Measurements from ENCODE around the gene ENOPH1. TPM values are rescaled to one million over a fixed set of nuclear protein-coding genes. Genes with fewer than 3 reads are reported as not detected.

The ENOPH1 gene
- total and polyA plus RNA-seq, 9 of the 15 experiments (the other 6 are each of a cell fraction or from before 2014, with no cell fraction given): 29.8 to 71.4 (median 48.9) TPM

DNA sequence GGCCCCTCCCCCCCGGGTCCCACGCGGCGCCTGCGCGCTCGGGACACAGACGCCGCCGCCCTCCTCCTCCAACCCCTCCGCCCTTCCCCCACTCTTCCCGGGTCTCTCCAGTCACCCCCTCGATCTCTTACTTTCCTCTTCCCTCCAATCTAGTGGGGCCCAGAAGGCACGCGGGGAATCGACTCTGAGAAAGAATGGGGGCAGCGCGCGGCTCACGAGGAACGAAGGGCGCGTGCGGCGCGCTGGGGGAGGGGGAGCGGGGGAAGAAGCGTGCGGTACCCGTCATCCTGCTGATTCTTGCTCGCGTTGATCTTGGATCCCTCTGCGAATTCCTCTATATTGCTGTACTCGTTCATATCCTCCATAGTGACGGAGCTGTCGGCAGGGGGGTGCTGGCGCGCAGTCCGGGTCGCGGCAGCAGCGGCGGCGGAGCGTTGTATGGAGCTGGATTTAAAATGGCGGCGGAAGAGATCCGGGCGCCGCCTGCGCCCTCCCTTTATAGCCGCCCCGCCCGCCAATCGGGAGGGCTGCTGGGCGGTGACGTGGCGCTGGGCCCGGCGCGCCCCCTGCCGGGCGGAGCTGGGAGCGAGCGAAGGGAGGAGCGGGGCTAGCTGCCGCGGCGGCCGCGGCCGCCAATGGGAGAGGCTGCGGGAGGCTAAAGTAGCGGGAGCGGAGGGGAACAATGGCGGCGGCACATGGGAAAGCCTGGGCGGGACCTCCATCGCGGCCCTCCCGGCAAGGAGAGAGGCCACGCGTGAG lies 1.2 kb upstream of the ENOPH1 start (continued):
- TF ChIP-seq, protein P1, sequence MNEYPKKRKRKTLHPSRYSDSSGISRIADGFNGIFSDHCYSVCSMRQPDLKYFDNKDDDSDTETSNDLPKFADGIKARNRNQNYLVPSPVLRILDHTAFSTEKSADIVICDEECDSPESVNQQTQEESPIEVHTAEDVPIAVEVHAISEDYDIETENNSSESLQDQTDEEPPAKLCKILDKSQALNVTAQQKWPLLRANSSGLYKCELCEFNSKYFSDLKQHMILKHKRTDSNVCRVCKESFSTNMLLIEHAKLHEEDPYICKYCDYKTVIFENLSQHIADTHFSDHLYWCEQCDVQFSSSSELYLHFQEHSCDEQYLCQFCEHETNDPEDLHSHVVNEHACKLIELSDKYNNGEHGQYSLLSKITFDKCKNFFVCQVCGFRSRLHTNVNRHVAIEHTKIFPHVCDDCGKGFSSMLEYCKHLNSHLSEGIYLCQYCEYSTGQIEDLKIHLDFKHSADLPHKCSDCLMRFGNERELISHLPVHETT (CRISPR knock-in tag; conservative IDR thresholded peaks at IDR 0.05 in 1 of 2, IDR thresholded peaks at IDR 0.05 in 1 of 2): peak in 1 of 2 experiments; percentile 33; a peak in 1 of 4 replicates
- TF ChIP-seq ZNF124 (CRISPR knock-in tag; IDR thresholded peaks at IDR 0.05): no peak
- TF ChIP-seq GTF2F1 (IDR thresholded peaks at IDR 0.05; ENCODE audit: low read depth, low read length): peak; percentile 92
- TF ChIP-seq ZFP30 (CRISPR knock-in tag; IDR thresholded peaks at IDR 0.05; ENCODE audit: borderline replicate concordance): no peak
- TF ChIP-seq, protein P2, sequence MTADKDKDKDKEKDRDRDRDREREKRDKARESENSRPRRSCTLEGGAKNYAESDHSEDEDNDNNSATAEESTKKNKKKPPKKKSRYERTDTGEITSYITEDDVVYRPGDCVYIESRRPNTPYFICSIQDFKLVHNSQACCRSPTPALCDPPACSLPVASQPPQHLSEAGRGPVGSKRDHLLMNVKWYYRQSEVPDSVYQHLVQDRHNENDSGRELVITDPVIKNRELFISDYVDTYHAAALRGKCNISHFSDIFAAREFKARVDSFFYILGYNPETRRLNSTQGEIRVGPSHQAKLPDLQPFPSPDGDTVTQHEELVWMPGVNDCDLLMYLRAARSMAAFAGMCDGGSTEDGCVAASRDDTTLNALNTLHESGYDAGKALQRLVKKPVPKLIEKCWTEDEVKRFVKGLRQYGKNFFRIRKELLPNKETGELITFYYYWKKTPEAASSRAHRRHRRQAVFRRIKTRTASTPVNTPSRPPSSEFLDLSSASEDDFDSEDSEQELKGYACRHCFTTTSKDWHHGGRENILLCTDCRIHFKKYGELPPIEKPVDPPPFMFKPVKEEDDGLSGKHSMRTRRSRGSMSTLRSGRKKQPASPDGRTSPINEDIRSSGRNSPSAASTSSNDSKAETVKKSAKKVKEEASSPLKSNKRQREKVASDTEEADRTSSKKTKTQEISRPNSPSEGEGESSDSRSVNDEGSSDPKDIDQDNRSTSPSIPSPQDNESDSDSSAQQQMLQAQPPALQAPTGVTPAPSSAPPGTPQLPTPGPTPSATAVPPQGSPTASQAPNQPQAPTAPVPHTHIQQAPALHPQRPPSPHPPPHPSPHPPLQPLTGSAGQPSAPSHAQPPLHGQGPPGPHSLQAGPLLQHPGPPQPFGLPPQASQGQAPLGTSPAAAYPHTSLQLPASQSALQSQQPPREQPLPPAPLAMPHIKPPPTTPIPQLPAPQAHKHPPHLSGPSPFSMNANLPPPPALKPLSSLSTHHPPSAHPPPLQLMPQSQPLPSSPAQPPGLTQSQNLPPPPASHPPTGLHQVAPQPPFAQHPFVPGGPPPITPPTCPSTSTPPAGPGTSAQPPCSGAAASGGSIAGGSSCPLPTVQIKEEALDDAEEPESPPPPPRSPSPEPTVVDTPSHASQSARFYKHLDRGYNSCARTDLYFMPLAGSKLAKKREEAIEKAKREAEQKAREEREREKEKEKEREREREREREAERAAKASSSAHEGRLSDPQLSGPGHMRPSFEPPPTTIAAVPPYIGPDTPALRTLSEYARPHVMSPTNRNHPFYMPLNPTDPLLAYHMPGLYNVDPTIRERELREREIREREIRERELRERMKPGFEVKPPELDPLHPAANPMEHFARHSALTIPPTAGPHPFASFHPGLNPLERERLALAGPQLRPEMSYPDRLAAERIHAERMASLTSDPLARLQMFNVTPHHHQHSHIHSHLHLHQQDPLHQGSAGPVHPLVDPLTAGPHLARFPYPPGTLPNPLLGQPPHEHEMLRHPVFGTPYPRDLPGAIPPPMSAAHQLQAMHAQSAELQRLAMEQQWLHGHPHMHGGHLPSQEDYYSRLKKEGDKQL (CRISPR knock-in tag; IDR thresholded peaks at IDR 0.05; ENCODE audit: borderline replicate concordance): peak; percentile 40; the same call in 1 of the 2 replicates
- TF ChIP-seq, protein P3, sequence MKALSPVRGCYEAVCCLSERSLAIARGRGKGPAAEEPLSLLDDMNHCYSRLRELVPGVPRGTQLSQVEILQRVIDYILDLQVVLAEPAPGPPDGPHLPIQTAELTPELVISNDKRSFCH (CRISPR knock-in tag; IDR thresholded peaks at IDR 0.05): no peak
- TF ChIP-seq, protein P3 (tag; IDR thresholded peaks at IDR 0.05): no peak
- TF ChIP-seq, protein P4, sequence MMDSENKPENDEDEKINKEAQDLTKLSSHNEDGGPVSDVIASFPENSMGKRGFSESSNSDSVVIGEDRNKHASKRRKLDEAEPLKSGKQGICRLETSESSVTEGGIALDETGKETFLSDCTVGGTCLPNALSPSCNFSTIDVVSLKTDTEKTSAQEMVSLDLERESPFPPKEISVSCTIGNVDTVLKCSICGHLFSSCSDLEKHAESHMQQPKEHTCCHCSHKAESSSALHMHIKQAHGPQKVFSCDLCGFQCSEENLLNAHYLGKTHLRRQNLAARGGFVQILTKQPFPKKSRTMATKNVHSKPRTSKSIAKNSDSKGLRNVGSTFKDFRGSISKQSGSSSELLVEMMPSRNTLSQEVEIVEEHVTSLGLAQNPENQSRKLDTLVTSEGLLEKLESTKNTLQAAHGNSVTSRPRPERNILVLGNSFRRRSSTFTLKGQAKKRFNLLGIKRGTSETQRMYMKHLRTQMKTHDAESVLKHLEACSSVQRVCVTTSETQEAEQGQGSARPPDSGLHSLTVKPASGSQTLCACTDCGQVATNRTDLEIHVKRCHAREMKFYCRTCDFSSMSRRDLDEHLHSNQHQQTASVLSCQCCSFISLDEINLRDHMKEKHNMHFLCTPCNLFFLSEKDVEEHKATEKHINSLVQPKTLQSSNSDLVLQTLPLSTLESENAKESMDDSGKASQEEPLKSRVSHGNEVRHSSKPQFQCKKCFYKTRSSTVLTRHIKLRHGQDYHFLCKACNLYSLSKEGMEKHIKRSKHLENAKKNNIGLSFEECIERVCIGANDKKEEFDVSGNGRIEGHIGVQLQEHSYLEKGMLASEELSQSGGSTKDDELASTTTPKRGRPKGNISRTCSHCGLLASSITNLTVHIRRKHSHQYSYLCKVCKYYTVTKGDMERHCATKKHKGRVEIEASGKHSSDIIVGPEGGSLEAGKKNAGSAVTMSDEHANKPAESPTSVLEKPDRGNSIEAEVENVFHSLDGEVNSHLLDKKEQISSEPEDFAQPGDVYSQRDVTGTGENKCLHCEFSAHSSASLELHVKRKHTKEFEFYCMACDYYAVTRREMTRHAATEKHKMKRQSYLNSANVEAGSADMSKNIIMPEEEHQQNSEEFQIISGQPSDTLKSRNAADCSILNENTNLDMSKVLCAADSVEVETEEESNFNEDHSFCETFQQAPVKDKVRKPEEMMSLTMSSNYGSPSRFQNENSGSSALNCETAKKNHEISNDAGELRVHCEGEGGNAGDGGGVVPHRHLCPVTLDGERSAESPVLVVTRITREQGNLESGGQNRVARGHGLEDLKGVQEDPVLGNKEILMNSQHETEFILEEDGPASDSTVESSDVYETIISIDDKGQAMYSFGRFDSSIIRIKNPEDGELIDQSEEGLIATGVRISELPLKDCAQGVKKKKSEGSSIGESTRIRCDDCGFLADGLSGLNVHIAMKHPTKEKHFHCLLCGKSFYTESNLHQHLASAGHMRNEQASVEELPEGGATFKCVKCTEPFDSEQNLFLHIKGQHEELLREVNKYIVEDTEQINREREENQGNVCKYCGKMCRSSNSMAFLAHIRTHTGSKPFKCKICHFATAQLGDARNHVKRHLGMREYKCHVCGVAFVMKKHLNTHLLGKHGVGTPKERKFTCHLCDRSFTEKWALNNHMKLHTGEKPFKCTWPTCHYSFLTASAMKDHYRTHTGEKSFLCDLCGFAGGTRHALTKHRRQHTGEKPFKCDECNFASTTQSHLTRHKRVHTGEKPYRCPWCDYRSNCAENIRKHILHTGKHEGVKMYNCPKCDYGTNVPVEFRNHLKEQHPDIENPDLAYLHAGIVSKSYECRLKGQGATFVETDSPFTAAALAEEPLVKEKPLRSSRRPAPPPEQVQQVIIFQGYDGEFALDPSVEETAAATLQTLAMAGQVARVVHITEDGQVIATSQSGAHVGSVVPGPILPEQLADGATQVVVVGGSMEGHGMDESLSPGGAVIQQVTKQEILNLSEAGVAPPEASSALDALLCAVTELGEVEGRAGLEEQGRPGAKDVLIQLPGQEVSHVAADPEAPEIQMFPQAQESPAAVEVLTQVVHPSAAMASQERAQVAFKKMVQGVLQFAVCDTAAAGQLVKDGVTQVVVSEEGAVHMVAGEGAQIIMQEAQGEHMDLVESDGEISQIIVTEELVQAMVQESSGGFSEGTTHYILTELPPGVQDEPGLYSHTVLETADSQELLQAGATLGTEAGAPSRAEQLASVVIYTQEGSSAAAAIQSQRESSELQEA (IDR thresholded peaks at IDR 0.05; ENCODE audit: low read depth): no peak
- TF ChIP-seq CREM (IDR thresholded peaks at IDR 0.05; ENCODE audit: low read depth): peak; percentile 97
- peak; percentile 68 for TF ChIP-seq E2F3 (CRISPR knock-in tag; IDR thresholded peaks at IDR 0.05)
- no peak for TF ChIP-seq ZNF696 (CRISPR knock-in tag; conservative IDR thresholded peaks at IDR 0.05)
